HCT116 (cell line): ENCODE data around the gene RASSF5. TPM values are rescaled to one million over a fixed set of nuclear protein-coding genes. Genes with fewer than 3 reads are reported as not detected.

Experiments used
- ATAC-seq: fragments of 200-7000 bp; cut with Tn5 transposase; 2 replicates; pipeline ENCODE4 v1.9.1; 2020; ENCODE audit warnings: mild to moderate bottlenecking, moderate library complexity
- BruUV-seq: library from RNA; stranded (reverse); fragments of 400-500 nt; replicated peaks from 2 replicates; lab custom pipeline; 2021; lab: Mats Ljungman, UMichigan
- CTCF ChIA-PET: fragments of 300-600 bp; sonication (Branson Sonifier 250); formaldehyde crosslinking; loops from one replicate; lab custom pipeline; 2021; ENCODE audit warnings: antibody characterized with exemption; lab: Charles Lee
- POLR2A ChIA-PET: fragments of 300-600, 350-600 bp; sonication (Branson Sonifier 250); formaldehyde crosslinking; loops from one replicate; lab custom pipeline; 2021; ENCODE audit warnings: antibody characterized with exemption; lab: Charles Lee
- RAD21 ChIA-PET, 2 experiments: fragments of 300-600 bp; sonication (Branson Sonifier 250); formaldehyde crosslinking; loops; one replicate each; lab custom pipeline; 2023; ENCODE audit warnings: low total read pairs in 2 of 2; ENCODE audit not compliant: uncharacterized antibody in 2 of 2, unreplicated experiment in 2 of 2, low non-redundant PET in 1 of 2; lab: Charles Lee
- DNase-seq: peaks from one replicate; pipeline ENCODE4 v3.0.0-alpha.2; 2010; ENCODE audit warnings: low read depth, low spot score
- H2AFZ ChIP-seq: fragments of 200-600 bp; shearing (Covaris generic), sonication (generic); 2 replicates; pipeline ENCODE4 v1.6.1; 2017; ENCODE audit warnings: low read depth, mixed run types, mixed read lengths, antibody characterized with exemption, low read length; ENCODE audit not compliant: poor library complexity, severe bottlenecking
- H3K27ac ChIP-seq: 2 replicates; pipeline ENCODE4 v1.5.1; 2012; ENCODE audit warnings: low read depth, low read length
- H3K27me3 ChIP-seq: fragments of 200-600 bp; sonication (generic); 2 replicates; pipeline ENCODE4 v1.6.1; 2016; ENCODE audit warnings: mixed run types, low read length, mixed read lengths; ENCODE audit not compliant: insufficient read depth
- H3K36me3 ChIP-seq, 2 experiments: fragments of 200-500 bp in 1 of 2; fragments of 200-600 bp in 1 of 2; sonication (Bioruptor generic) in 1 of 2; sonication (generic) in 1 of 2; 2 replicates each; pipeline versions ENCODE4 v1.5.1 to v1.6.1; 2014 to 2016; ENCODE audit warnings: low read length in 2 of 2, inconsistent platforms in 1 of 2, mixed read lengths in 1 of 2, mixed run types in 1 of 2; ENCODE audit not compliant: insufficient read depth in 2 of 2, control insufficient read depth in 1 of 2
- H3K4me1 ChIP-seq, 2 experiments: fragments of 200-600 bp in 1 of 2; sonication (generic) in 1 of 2; 2 replicates each; pipeline versions ENCODE4 v1.5.1 to v1.6.1; 2012 to 2017; ENCODE audit warnings: low read length in 2 of 2, inconsistent platforms in 1 of 2, mild to moderate bottlenecking in 1 of 2, mixed read lengths in 1 of 2, mixed run types in 1 of 2, moderate library complexity in 1 of 2; ENCODE audit not compliant: insufficient read depth in 2 of 2, control insufficient read depth in 1 of 2
- H3K4me2 ChIP-seq: fragments of 200-600 bp; sonication (generic); 2 replicates; pipeline ENCODE4 v1.6.1; 2017; ENCODE audit warnings: mixed run types, low read length, mixed read lengths
- H3K4me3 ChIP-seq, 2 experiments: fragments of 200-600 bp in 1 of 2; sonication (generic) in 1 of 2; replicated peaks in 1 of 2; 2 replicates each; pipeline ENCODE4 v1.5.1; 2011 to 2016; ENCODE audit warnings: low read length in 2 of 2, control low read depth in 1 of 2, low read depth in 1 of 2, mild to moderate bottlenecking in 1 of 2, mixed read lengths in 1 of 2, mixed run types in 1 of 2
- H3K79me2 ChIP-seq: fragments of 200-600 bp; sonication (generic); 2 replicates; pipeline ENCODE4 v1.6.1; 2017; ENCODE audit warnings: mild to moderate bottlenecking, mixed run types, low read length, moderate library complexity, mixed read lengths; ENCODE audit not compliant: insufficient read depth
- H3K9ac ChIP-seq: fragments of 200-600 bp; sonication (generic); 2 replicates; pipeline ENCODE4 v1.6.1; 2016; ENCODE audit warnings: low read length, mixed read lengths
- H3K9me2 ChIP-seq: fragments of 200-600 bp; sonication (generic), shearing (Covaris generic); 2 replicates; pipeline ENCODE4 v1.6.1; 2017; ENCODE audit warnings: mixed run types, mild to moderate bottlenecking, moderate library complexity; ENCODE audit not compliant: insufficient read depth
- H3K9me3 ChIP-seq, 2 experiments: fragments of 200-500 bp in 1 of 2; fragments of 200-600 bp in 1 of 2; sonication (Bioruptor generic) in 1 of 2; sonication (generic) in 1 of 2; 2 replicates each; pipeline ENCODE4 v1.6.1; 2014 to 2017; ENCODE audit warnings: low read length in 2 of 2, mixed read lengths in 2 of 2, inconsistent platforms in 1 of 2, low read depth in 1 of 2, mild to moderate bottlenecking in 1 of 2, mixed run types in 1 of 2, moderate library complexity in 1 of 2; ENCODE audit not compliant: control insufficient read depth in 1 of 2, insufficient read depth in 1 of 2
- H4K20me1 ChIP-seq: fragments of 200-600 bp; sonication (generic), shearing (Covaris generic); 2 replicates; pipeline ENCODE4 v1.6.1; 2017; ENCODE audit warnings: mixed run types, mild to moderate bottlenecking, moderate library complexity; ENCODE audit not compliant: insufficient read depth
- CBX3 ChIP-seq: IDR thresholded peaks from 2 replicates; pipeline ENCODE4 v1.6.1; 2012; ENCODE audit warnings: low read depth
- CEBPB ChIP-seq: IDR thresholded peaks from 2 replicates; pipeline ENCODE4 v1.6.1; 2012; ENCODE audit warnings: low read depth
- CTCF ChIP-seq, 3 experiments: fragments of 200-600 bp in 1 of 3; sonication (generic) in 1 of 3; IDR thresholded peaks in 2 of 3; conservative IDR thresholded peaks in 1 of 3; 2 replicates each; pipeline ENCODE4 v1.5.1; 2012 to 2017; ENCODE audit warnings: low read depth in 2 of 3, low read length in 2 of 3, antibody characterized with exemption in 1 of 3, borderline replicate concordance in 1 of 3, control low read depth in 1 of 3, mild to moderate bottlenecking in 1 of 3, mixed read lengths in 1 of 3, mixed run types in 1 of 3, moderate library complexity in 1 of 3; ENCODE audit not compliant: insufficient read depth in 1 of 3
- EZH2 ChIP-seq: fragments of 200-600 bp; sonication (generic); IDR thresholded peaks from 2 replicates; pipeline ENCODE4 v1.6.1; 2017; ENCODE audit warnings: antibody characterized with exemption, mixed run types
- FOSL1 ChIP-seq: IDR thresholded peaks from 2 replicates; pipeline ENCODE4 v1.6.1; 2012; ENCODE audit warnings: low read depth
- JUND ChIP-seq: IDR thresholded peaks from 2 replicates; pipeline ENCODE4 v1.6.1; 2012
- POLR2A ChIP-seq: IDR thresholded peaks from 2 replicates; pipeline ENCODE4 v1.7.0; 2011; ENCODE audit warnings: borderline replicate concordance; ENCODE audit not compliant: insufficient read depth, insufficient read length; ENCODE audit errors: extremely low read depth
- POLR2AphosphoS5 ChIP-seq: IDR thresholded peaks from 2 replicates; pipeline ENCODE4 v1.6.1; 2011; ENCODE audit warnings: mild to moderate bottlenecking, low read depth, low read length, moderate library complexity
- RAD21 ChIP-seq: IDR thresholded peaks from 2 replicates; pipeline ENCODE4 v1.6.1; 2012; ENCODE audit warnings: low read depth, mild to moderate bottlenecking
- REST ChIP-seq: IDR thresholded peaks from 2 replicates; pipeline ENCODE4 v1.6.1; 2012; ENCODE audit warnings: low read depth
- SP1 ChIP-seq: IDR thresholded peaks from 2 replicates; pipeline ENCODE4 v1.6.1; 2012; ENCODE audit warnings: low read depth
- YY1 ChIP-seq: IDR thresholded peaks from 2 replicates; pipeline ENCODE4 v1.6.1; 2011; ENCODE audit warnings: low read length, low read depth, moderate library complexity, mild to moderate bottlenecking; ENCODE audit not compliant: insufficient replicate concordance; ENCODE audit errors: extremely low read depth
- ZNF274 ChIP-seq: fragments of 200-500 bp; sonication (Bioruptor generic); IDR thresholded peaks from 2 replicates; pipeline ENCODE4 v1.6.1; 2014; ENCODE audit warnings: mild to moderate bottlenecking, low read depth, low read length, inconsistent platforms
- intact Hi-C: fragments of 100-400 bp; cut with micrococcal nuclease; formaldehyde crosslinking; loops from 2 replicates; pipeline ENCODE4 v1.10.0; 2022
- total RNA-seq: library from RNA; stranded (reverse); gene quantifications from one replicate; pipeline ENCODE4 v1.2.1, GENCODE V29; 2021; ENCODE audit not compliant: unreplicated experiment

The RASSF5 gene
- total RNA-seq, 1 experiment from 2014 or later = 5.4 TPM

GRCh38 chr1:206541236-206541833, 34.0 kb downstream of the RASSF5 start:
- intact Hi-C loops = no loop called here
- DNase-seq = no peak
- no peaks in the 10 kb centered on the region for H3K9me2 ChIP-seq
- RAD21 ChIA-PET = no interaction called here
- no peak for ATAC-seq
- no peak overlapping the region for H2AFZ ChIP-seq
- H3K27ac ChIP-seq = no peak overlapping the region
- H3K79me2 ChIP-seq = no peaks in the 10 kb centered on the region
- no peaks in the 10 kb centered on the region for H3K9me3 ChIP-seq
- H3K36me3 ChIP-seq = no peaks in the 10 kb centered on the region
- POLR2A ChIA-PET = no interaction called here
- peaks cover 0 to 7% of the 10 kb centered on the region in 2 experiments; a peak in 2 of 4 replicates for H3K4me1 ChIP-seq
- no peak overlapping the region for H3K9ac ChIP-seq
- H3K27me3 ChIP-seq = no peaks in the 10 kb centered on the region
- TF ChIP-seq JUND (no peak), POLR2A (no peak), SP1 (no peak), EZH2 (no peak), FOSL1 (no peak), ZNF274 (no peak), CBX3 (no peak), CTCF (IDR thresholded peaks at IDR 0.05 in 2 of 3, conservative IDR thresholded peaks at IDR 0.05 in 1 of 3; ENCODE audit: borderline replicate concordance in 1 of 3, insufficient read depth in 1 of 3, low read depth in 2 of 3, low read length in 2 of 3) (no peak), YY1 (no peak), CEBPB (no peak), REST (no peak), RAD21 (no peak), POLR2AphosphoS5 (no peak)
- TF ChIP-seq, all 23 proteins: peak for 0
- no TSS peak for BruUV-seq
- CTCF ChIA-PET = no interaction called here
- no peaks in the 10 kb centered on the region for H4K20me1 ChIP-seq
- H3K4me2 ChIP-seq = no peak overlapping the region
- H3K4me3 ChIP-seq = no peak overlapping the region
